BJ (cell line): ENCODE data around the gene ANKS3. TPM values are rescaled to one million over a fixed set of nuclear protein-coding genes. Genes with fewer than 3 reads are reported as not detected.

Experiments used
- CTCF ChIA-PET: fragments of 350-600 bp; formaldehyde crosslinking; extraction: SDS; loops from one replicate; lab custom pipeline; 2021; ENCODE audit warnings: antibody characterized with exemption, inconsistent platforms; lab: Yijun Ruan, JAX
- POLR2A ChIA-PET: fragments of 300-600 bp; sonication (Branson Sonifier 250); formaldehyde crosslinking; extraction: SDS; loops from one replicate; lab custom pipeline; 2021; ENCODE audit warnings: antibody characterized with exemption; lab: Charles Lee
- DNase-seq: peaks from one replicate; pipeline ENCODE4 v3.0.0-alpha.2; 2011; ENCODE audit warnings: low read depth
- H3K27me3 ChIP-seq: 2 replicates; pipeline ENCODE4 v1.6.0; 2011; ENCODE audit warnings: low read length; ENCODE audit not compliant: control insufficient read depth, insufficient read depth
- H3K36me3 ChIP-seq: 2 replicates; pipeline ENCODE4 v1.5.1; 2011; ENCODE audit warnings: low read length; ENCODE audit not compliant: control insufficient read depth, insufficient read depth
- H3K4me3 ChIP-seq: 2 replicates; pipeline ENCODE4 v1.5.1; 2011; ENCODE audit warnings: low read depth, mild to moderate bottlenecking, control low read depth, low read length
- CTCF ChIP-seq: IDR thresholded peaks from 2 replicates; pipeline ENCODE4 v1.5.1; 2011; ENCODE audit warnings: low read depth, mild to moderate bottlenecking, control low read depth, inconsistent platforms, low read length, moderate library complexity; ENCODE audit not compliant: insufficient read depth
- polyA plus RNA-seq: library from polyadenylated mRNA; depleted of rRNA; stranded (reverse); fragments of >200 nt; gene quantifications from 2 replicates; pipeline ENCODE4 v1.2.3, GENCODE V29; 2011

The ANKS3 gene
- polyA plus RNA-seq, 1 experiment = 23.7 TPM

- Histone ChIP-seq H3K36me3 (peaks cover 53% of the 10 kb centered on the region), H3K4me3 (no peak overlapping the region), H3K27me3 (no peaks in the 10 kb centered on the region)
- no peak for TF ChIP-seq CTCF
- CTCF ChIA-PET = interaction anchor here (1.4 kb wide), 1 partner anchor 257 kb away, joined by 3 read pairs; no protein-coding TSS in a partner anchor
- POLR2A ChIA-PET = no interaction called here
- no peak for DNase-seq
These were observed 35.0 kb downstream of the ANKS3 start for GRCh38 chr16:4699046-4699556.

- Histone ChIP-seq H3K27me3 (no peaks in the 10 kb centered on the region), H3K4me3 (no peak overlapping the region), H3K36me3 (peaks cover 51% of the 10 kb centered on the region)
- DNase-seq = no peak
- no peak for TF ChIP-seq CTCF
- ChIA-PET CTCF (interaction anchor here (1.4 kb wide), 1 partner anchor 258 kb away, joined by 3 read pairs; no protein-coding TSS in a partner anchor), POLR2A (no interaction called here)
These were observed 35.6 kb downstream of the ANKS3 start for GRCh38 chr16:4698321-4699045.

GRCh38 chr16:4697848-4698291 is 36.2 kb downstream of the ANKS3 start:
- no peak for DNase-seq
- peaks cover 51% of the 10 kb centered on the region for H3K36me3 ChIP-seq
- no peak for TF ChIP-seq CTCF
- CTCF ChIA-PET = interaction anchor here (1.4 kb wide), 1 partner anchor 258 kb away, joined by 3 read pairs; no protein-coding TSS in a partner anchor
- no peak overlapping the region for H3K4me3 ChIP-seq
- POLR2A ChIA-PET = no interaction called here
- no peaks in the 10 kb centered on the region for H3K27me3 ChIP-seq

GRCh38 chr16:4696905-4697847 is 36.9 kb downstream of the ANKS3 start:
- POLR2A ChIA-PET = no interaction called here
- DNase-seq = no peak
- TF ChIP-seq CTCF = no peak
- Histone ChIP-seq H3K27me3 (no peaks in the 10 kb centered on the region), H3K36me3 (peaks cover 49% of the 10 kb centered on the region), H3K4me3 (no peak overlapping the region)
- CTCF ChIA-PET = no interaction called here
